ENCODE measurements around the gene SP2.

SP2 gene

DNA sequence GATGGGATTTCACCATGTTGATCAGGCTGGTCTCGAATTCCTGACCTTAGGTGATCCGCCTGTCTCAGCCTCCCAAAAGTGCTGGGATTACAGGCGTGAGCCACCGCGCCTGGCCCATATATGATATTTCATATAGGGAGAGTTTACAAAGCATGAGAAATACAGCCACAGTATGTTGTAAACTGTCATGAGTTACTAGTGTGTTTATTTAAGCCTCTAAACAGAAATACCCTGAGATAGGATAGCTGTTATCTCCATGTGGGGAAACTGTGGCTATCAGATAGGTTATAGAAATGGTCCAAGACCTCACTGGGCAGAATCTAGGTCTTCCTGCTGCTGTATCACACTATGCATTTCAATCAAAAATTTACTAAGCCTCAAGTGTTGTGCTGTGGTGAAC lies 72.8 kb downstream of the SP2 start:
- H3K4me1 ChIP-seq (ENCODE audit: control insufficient read depth, insufficient read depth, low read length) = peaks cover 8% of the 10 kb centered on the region
- no peak overlapping the region for H3K27ac ChIP-seq (ENCODE audit: low read depth, low read length)
- no peak overlapping the region for H3K4me3 ChIP-seq (ENCODE audit: low read depth, low read length)
- no peaks in the 10 kb centered on the region for H3K9me3 ChIP-seq (ENCODE audit: control insufficient read depth, insufficient read depth, low read depth, low read length)
- peaks cover 11% of the 10 kb centered on the region for H3K36me3 ChIP-seq (ENCODE audit: control insufficient read depth, insufficient read depth, low read length)
- H3K27me3 ChIP-seq (ENCODE audit: control insufficient read depth, insufficient read depth, low read length) = no peaks in the 10 kb centered on the region
- no peak overlapping the region for H3K9ac ChIP-seq (ENCODE audit: low read length)

DNA sequence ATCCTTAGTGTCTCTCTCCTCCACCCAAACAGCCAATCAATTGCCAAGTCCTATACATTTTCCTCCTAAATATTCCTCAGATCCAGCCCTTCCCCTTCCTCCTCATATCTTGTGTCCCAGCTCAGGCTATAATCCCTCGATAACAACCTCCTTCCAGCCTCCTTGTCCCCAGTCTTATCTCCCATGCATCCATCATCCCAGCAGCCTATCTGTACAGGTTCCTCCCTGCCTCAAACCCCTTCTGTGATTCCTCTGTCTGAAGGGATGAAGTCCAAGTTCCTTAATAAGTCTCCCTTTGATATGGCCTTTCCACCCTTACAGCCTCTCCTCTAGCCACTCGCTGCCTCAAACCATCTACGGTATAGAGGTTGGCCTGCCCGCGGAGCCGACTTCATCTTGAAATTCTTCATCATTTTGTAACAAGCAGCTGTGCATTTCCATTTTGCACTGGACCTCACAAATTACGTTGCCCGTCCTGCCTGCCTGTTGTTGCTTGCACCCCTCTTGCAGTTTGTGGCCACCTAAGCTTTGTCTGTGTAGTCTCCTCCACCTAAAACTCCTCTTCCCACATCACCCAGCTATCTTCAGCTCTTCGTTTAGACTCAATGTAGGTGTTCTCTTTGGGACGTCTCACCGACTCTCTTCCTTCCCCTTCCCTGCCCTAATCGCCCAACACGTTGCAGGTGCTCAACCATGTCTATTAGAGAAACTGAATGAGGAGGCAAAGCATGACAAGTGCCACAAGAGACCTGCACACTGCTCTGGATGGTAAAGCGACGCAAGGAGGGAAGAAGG lies 74.1 kb downstream of the SP2 start:
- Histone ChIP-seq H3K4me3 (ENCODE audit: low read depth, low read length) (peak overlapping the region; percentile 46), H3K4me1 (ENCODE audit: control insufficient read depth, insufficient read depth, low read length) (peaks cover 8% of the 10 kb centered on the region), H3K27me3 (ENCODE audit: control insufficient read depth, insufficient read depth, low read length) (no peaks in the 10 kb centered on the region), H3K36me3 (ENCODE audit: control insufficient read depth, insufficient read depth, low read length) (peaks cover 22% of the 10 kb centered on the region), H3K9me3 (ENCODE audit: control insufficient read depth, insufficient read depth, low read depth, low read length) (no peaks in the 10 kb centered on the region), H3K27ac (ENCODE audit: low read depth, low read length) (no peak overlapping the region), H3K9ac (ENCODE audit: low read length) (no peak overlapping the region)

DNA sequence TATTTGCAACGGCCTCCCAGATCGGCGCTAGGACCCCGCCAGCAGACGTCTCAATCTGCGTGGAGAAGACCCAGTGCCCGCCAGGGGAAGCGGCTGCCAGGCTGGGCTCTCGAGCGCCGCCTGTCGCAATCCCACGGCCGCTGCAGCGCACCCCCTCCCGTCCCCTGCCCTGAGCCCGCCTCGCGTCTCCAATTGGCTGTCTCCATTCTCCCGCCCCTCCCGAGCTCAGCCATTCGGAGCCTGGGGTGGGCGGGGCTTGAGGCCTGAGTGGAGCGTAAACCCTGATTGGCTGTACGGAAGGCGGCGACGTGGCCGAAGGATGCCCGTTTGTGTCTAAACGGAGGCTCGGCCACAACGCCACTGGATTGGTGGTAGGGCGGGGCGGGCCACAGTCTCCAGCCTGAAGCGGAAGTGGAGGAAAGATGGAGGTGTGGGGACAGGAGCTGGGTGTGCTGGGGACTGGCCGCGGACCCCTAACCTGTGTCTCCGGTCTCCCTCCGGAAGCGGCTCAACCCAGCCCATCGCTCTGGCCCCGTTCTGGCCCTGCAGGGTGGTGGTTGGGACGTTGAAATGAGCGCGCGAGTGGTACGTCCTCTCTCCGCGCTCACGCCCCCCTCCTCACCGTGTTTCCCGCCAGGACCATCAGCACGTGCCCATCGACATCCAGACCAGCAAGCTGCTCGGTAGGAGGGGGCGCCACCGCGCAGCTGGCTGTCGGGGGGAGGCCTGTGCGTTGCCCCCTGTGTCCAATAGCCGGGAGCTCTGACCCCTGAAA lies 74.9 kb downstream of the SP2 start, which contains the start of gene CDK5RAP3:
TSS of gene CDK5RAP3 (plus strand) at position 389 of the 775 bp plus-strand sequence. CDS start at position 423, 34 bp downstream.
- H3K4me1 ChIP-seq (ENCODE audit: control insufficient read depth, insufficient read depth, low read length) = peaks cover 8% of the 10 kb centered on the region

DNA sequence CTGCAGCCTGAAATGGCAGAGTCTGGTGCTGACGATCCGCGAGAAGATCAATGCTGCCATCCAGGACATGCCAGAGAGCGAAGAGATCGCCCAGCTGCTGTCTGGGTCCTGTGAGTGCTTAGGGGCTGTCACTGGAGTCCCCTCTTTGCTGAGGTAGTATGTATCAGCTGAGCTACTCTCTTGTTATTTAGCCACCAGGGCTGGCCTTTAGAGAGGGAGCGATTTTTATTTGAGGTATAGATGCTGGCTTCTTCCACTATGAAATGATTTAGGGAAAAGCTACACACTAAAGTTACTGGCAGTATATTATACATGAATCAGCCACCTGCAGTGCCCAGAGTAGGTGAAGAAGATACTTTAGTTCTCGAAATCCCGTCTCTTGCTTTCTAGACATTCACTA lies 77.5 kb downstream of the SP2 start:
- H3K9me3 ChIP-seq (ENCODE audit: control insufficient read depth, insufficient read depth, low read depth, low read length) = no peaks in the 10 kb centered on the region
- peaks cover 47% of the 10 kb centered on the region for H3K36me3 ChIP-seq (ENCODE audit: control insufficient read depth, insufficient read depth, low read length)

More for the DNA sequence above, 74.9 kb downstream of the SP2 start, which contains the start of gene CDK5RAP3:
- Histone ChIP-seq H3K27me3 (ENCODE audit: control insufficient read depth, insufficient read depth, low read length) (no peaks in the 10 kb centered on the region), H3K9me3 (ENCODE audit: control insufficient read depth, insufficient read depth, low read depth, low read length) (no peaks in the 10 kb centered on the region), H3K36me3 (ENCODE audit: control insufficient read depth, insufficient read depth, low read length) (peaks cover 30% of the 10 kb centered on the region), H3K4me3 (ENCODE audit: low read depth, low read length) (peak within 1 kb of the TSS; percentile 88), H3K27ac (ENCODE audit: low read depth, low read length) (peak within 1 kb of the TSS; percentile 52; the same call in 1 of the 2 replicates), H3K9ac (ENCODE audit: low read length) (peak within 1 kb of the TSS; percentile 88)

DNA sequence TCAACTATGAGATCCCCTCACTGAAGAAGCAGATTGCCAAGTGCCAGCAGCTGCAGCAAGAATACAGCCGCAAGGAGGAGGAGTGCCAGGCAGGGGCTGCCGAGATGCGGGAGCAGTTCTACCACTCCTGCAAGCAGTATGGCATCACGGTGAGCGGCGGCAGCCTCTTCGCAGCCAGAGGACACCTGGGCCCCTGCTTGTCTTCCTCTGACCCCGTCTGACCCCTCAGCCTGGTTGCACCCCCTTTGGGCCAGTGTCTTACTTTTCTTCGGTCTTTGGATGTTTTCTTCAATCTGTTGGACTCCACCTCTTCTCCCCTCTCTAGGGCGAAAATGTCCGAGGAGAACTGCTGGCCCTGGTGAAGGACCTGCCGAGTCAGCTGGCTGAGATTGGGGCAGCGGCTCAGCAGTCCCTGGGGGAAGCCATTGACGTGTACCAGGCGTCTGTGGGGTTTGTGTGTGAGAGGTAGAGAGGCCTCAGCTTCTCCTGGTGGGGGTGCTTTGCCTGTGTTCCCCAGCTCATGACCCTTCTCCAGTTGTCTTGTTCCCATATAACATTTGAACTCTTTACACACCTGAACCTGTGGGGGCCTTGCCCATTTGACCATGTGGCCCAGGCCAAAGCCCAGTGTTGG lies 79.3 kb downstream of the SP2 start:
- Histone ChIP-seq H3K9me3 (ENCODE audit: control insufficient read depth, insufficient read depth, low read depth, low read length) (no peaks in the 10 kb centered on the region), H3K36me3 (ENCODE audit: control insufficient read depth, insufficient read depth, low read length) (peaks cover 64% of the 10 kb centered on the region), H3K27ac (ENCODE audit: low read depth, low read length) (no peak overlapping the region), H3K9ac (ENCODE audit: low read length) (no peak overlapping the region), H3K4me1 (ENCODE audit: control insufficient read depth, insufficient read depth, low read length) (peaks cover 6% of the 10 kb centered on the region), H3K27me3 (ENCODE audit: control insufficient read depth, insufficient read depth, low read length) (no peaks in the 10 kb centered on the region), H3K4me3 (ENCODE audit: low read depth, low read length) (no peak overlapping the region)

More for the DNA sequence above, 77.5 kb downstream of the SP2 start:
- Histone ChIP-seq H3K4me1 (ENCODE audit: control insufficient read depth, insufficient read depth, low read length) (peaks cover 8% of the 10 kb centered on the region), H3K4me3 (ENCODE audit: low read depth, low read length) (no peak overlapping the region), H3K27ac (ENCODE audit: low read depth, low read length) (no peak overlapping the region), H3K27me3 (ENCODE audit: control insufficient read depth, insufficient read depth, low read length) (no peaks in the 10 kb centered on the region), H3K9ac (ENCODE audit: low read length) (no peak overlapping the region)

DNA sequence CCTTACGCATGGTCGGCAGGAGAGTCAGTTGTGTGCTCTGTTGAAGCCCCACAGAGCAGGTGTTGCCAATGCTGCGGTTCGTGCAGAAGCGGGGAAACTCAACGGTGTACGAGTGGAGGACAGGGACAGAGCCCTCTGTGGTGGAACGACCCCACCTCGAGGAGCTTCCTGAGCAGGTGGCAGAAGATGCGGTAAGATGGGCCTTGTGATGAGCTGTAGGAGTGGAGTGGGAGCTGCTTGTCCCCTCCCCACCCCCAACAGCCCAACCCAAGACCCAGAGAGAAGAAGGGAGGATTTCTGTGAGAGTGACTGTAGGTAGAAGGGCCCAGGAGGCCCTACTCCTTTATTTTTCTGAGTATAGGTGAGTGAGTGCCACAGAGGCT lies 79.8 kb downstream of the SP2 start:
- Histone ChIP-seq H3K9me3 (ENCODE audit: control insufficient read depth, insufficient read depth, low read depth, low read length) (no peaks in the 10 kb centered on the region), H3K27me3 (ENCODE audit: control insufficient read depth, insufficient read depth, low read length) (no peaks in the 10 kb centered on the region), H3K4me3 (ENCODE audit: low read depth, low read length) (no peak overlapping the region), H3K4me1 (ENCODE audit: control insufficient read depth, insufficient read depth, low read length) (peaks cover 4% of the 10 kb centered on the region), H3K9ac (ENCODE audit: low read length) (no peak overlapping the region), H3K27ac (ENCODE audit: low read depth, low read length) (no peak overlapping the region), H3K36me3 (ENCODE audit: control insufficient read depth, insufficient read depth, low read length) (peaks cover 69% of the 10 kb centered on the region)

DNA sequence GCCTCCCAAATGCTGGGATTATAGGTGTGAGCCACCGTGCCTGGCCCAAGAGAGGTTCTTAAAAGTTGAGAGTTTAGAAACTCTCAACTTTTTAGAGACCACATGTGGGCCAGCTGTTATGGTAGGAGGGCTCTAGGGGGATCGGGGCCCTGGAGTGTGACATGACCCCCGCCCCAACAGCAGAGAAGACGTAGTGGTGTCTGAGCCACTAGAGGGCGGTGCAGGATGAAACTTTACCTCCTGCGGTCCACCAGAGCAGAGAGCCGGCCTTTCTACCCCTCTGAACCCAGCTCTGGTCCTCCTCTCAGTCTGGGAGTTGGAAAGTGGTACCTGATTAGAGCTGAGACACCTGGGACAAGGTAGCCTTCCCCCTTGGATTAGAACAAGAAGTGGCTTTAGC lies 82.3 kb downstream of the SP2 start:
- H3K9ac ChIP-seq (ENCODE audit: low read length) = no peak overlapping the region
- H3K36me3 ChIP-seq (ENCODE audit: control insufficient read depth, insufficient read depth, low read length) = peaks cover 88% of the 10 kb centered on the region
- H3K4me3 ChIP-seq (ENCODE audit: low read depth, low read length) = no peak overlapping the region
- no peaks in the 10 kb centered on the region for H3K9me3 ChIP-seq (ENCODE audit: control insufficient read depth, insufficient read depth, low read depth, low read length)
- no peaks in the 10 kb centered on the region for H3K4me1 ChIP-seq (ENCODE audit: control insufficient read depth, insufficient read depth, low read length)
- H3K27me3 ChIP-seq (ENCODE audit: control insufficient read depth, insufficient read depth, low read length) = no peaks in the 10 kb centered on the region
- no peak overlapping the region for H3K27ac ChIP-seq (ENCODE audit: low read depth, low read length)
